ENCODE measurements around the gene KBTBD3.

- TF ChIP-seq, protein P1, sequence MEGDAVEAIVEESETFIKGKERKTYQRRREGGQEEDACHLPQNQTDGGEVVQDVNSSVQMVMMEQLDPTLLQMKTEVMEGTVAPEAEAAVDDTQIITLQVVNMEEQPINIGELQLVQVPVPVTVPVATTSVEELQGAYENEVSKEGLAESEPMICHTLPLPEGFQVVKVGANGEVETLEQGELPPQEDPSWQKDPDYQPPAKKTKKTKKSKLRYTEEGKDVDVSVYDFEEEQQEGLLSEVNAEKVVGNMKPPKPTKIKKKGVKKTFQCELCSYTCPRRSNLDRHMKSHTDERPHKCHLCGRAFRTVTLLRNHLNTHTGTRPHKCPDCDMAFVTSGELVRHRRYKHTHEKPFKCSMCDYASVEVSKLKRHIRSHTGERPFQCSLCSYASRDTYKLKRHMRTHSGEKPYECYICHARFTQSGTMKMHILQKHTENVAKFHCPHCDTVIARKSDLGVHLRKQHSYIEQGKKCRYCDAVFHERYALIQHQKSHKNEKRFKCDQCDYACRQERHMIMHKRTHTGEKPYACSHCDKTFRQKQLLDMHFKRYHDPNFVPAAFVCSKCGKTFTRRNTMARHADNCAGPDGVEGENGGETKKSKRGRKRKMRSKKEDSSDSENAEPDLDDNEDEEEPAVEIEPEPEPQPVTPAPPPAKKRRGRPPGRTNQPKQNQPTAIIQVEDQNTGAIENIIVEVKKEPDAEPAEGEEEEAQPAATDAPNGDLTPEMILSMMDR (IDR thresholded peaks at IDR 0.05), result no peak
- TF ChIP-seq POLR2A (IDR thresholded peaks at IDR 0.05), result no peak
- TF ChIP-seq POLR2AphosphoS5 (IDR thresholded peaks at IDR 0.05), result no peak
Observed at GRCh38 chr11:106014035-106014434, 63.1 kb downstream of the KBTBD3 start.
